Measurements from ENCODE around the gene USP14. TPM values are rescaled to one million over a fixed set of nuclear protein-coding genes. Genes with fewer than 3 reads are reported as not detected.

Gene USP14
- total RNA-seq, 1 experiment from 2014 or later: 56.1 TPM

- POLR2A ChIA-PET: no interaction called here
- H3K9ac ChIP-seq (ENCODE audit: low read length): no peak overlapping the region
- H3K27me3 ChIP-seq (ENCODE audit: insufficient read depth, low read length): no peaks in the 10 kb centered on the region
- H3K9me3 ChIP-seq (ENCODE audit: control insufficient read depth in 1 of 2, insufficient read depth in 1 of 2, low read depth in 1 of 2, low read length in 2 of 2): no peaks in the 10 kb centered on the region
- TF ChIP-seq CBX3 (IDR thresholded peaks at IDR 0.05; ENCODE audit: low read depth): no peak
- TF ChIP-seq SIN3A (IDR thresholded peaks at IDR 0.05; ENCODE audit: low read depth): no peak
- TF ChIP-seq, protein P1, sequence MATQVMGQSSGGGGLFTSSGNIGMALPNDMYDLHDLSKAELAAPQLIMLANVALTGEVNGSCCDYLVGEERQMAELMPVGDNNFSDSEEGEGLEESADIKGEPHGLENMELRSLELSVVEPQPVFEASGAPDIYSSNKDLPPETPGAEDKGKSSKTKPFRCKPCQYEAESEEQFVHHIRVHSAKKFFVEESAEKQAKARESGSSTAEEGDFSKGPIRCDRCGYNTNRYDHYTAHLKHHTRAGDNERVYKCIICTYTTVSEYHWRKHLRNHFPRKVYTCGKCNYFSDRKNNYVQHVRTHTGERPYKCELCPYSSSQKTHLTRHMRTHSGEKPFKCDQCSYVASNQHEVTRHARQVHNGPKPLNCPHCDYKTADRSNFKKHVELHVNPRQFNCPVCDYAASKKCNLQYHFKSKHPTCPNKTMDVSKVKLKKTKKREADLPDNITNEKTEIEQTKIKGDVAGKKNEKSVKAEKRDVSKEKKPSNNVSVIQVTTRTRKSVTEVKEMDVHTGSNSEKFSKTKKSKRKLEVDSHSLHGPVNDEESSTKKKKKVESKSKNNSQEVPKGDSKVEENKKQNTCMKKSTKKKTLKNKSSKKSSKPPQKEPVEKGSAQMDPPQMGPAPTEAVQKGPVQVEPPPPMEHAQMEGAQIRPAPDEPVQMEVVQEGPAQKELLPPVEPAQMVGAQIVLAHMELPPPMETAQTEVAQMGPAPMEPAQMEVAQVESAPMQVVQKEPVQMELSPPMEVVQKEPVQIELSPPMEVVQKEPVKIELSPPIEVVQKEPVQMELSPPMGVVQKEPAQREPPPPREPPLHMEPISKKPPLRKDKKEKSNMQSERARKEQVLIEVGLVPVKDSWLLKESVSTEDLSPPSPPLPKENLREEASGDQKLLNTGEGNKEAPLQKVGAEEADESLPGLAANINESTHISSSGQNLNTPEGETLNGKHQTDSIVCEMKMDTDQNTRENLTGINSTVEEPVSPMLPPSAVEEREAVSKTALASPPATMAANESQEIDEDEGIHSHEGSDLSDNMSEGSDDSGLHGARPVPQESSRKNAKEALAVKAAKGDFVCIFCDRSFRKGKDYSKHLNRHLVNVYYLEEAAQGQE (IDR thresholded peaks at IDR 0.05; ENCODE audit: low read depth): no peak
- no peak for TF ChIP-seq MAX (IDR thresholded peaks at IDR 0.05)
- TF ChIP-seq, protein P2, sequence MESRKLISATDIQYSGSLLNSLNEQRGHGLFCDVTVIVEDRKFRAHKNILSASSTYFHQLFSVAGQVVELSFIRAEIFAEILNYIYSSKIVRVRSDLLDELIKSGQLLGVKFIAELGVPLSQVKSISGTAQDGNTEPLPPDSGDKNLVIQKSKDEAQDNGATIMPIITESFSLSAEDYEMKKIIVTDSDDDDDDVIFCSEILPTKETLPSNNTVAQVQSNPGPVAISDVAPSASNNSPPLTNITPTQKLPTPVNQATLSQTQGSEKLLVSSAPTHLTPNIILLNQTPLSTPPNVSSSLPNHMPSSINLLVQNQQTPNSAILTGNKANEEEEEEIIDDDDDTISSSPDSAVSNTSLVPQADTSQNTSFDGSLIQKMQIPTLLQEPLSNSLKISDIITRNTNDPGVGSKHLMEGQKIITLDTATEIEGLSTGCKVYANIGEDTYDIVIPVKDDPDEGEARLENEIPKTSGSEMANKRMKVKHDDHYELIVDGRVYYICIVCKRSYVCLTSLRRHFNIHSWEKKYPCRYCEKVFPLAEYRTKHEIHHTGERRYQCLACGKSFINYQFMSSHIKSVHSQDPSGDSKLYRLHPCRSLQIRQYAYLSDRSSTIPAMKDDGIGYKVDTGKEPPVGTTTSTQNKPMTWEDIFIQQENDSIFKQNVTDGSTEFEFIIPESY (IDR thresholded peaks at IDR 0.05; ENCODE audit: extremely low read depth, insufficient replicate concordance, low read length): no peak
- TF ChIP-seq POLR2A (IDR thresholded peaks at IDR 0.05; ENCODE audit: borderline replicate concordance, extremely low read depth, insufficient read depth, insufficient read length): no peak
- no peak for TF ChIP-seq EZH2 (IDR thresholded peaks at IDR 0.05)
- no peak for TF ChIP-seq RAD21 (IDR thresholded peaks at IDR 0.05; ENCODE audit: low read depth)
- TF ChIP-seq POLR2AphosphoS5 (IDR thresholded peaks at IDR 0.05; ENCODE audit: low read depth, low read length): no peak
- no peak for TF ChIP-seq EZH2phosphoT487 (IDR thresholded peaks at IDR 0.05; ENCODE audit: borderline replicate concordance)
- TF ChIP-seq ELF1 (IDR thresholded peaks at IDR 0.05; ENCODE audit: borderline replicate concordance, low read depth): no peak
- TF ChIP-seq CTCF (IDR thresholded peaks at IDR 0.05 in 2 of 3, conservative IDR thresholded peaks at IDR 0.05 in 1 of 3; ENCODE audit: borderline replicate concordance in 1 of 3, insufficient read depth in 1 of 3, low read depth in 2 of 3, low read length in 2 of 3): no peak
- TF ChIP-seq ATF3 (IDR thresholded peaks at IDR 0.05): no peak
- TF ChIP-seq TCF7L2 (IDR thresholded peaks at IDR 0.05; ENCODE audit: borderline replicate concordance, extremely low read depth, insufficient read depth, insufficient read length): no peak
- no peak for TF ChIP-seq JUND (IDR thresholded peaks at IDR 0.05)
- peaks cover 2 to 4% of the 10 kb centered on the region in 2 experiments; a peak in 1 of 4 replicates for H3K36me3 ChIP-seq (ENCODE audit: control insufficient read depth in 1 of 2, insufficient read depth in 2 of 2, low read length in 2 of 2)
- DNase-seq (ENCODE audit: low read depth, low spot score) (no peak), ATAC-seq (no peak)
- H3K4me3 ChIP-seq (replicated peaks in 1 of 2; ENCODE audit: low read depth in 1 of 2, low read length in 2 of 2): no peak overlapping the region
- H4K20me1 ChIP-seq (ENCODE audit: insufficient read depth): no peaks in the 10 kb centered on the region
- no TSS peak for BruUV-seq (replicated peaks)
- H3K79me2 ChIP-seq (ENCODE audit: insufficient read depth, low read length): peaks cover 67% of the 10 kb centered on the region
- intact Hi-C loops (cut with micrococcal nuclease): no loop called here
- RAD21 ChIA-PET (ENCODE audit: low non-redundant PET in 1 of 2, low total read pairs in 2 of 2, uncharacterized antibody in 2 of 2, unreplicated experiment in 2 of 2): no interaction called here
- H3K9me2 ChIP-seq (ENCODE audit: insufficient read depth): no peaks in the 10 kb centered on the region
- CTCF ChIA-PET: no interaction called here
- H3K4me1 ChIP-seq (ENCODE audit: control insufficient read depth in 1 of 2, insufficient read depth in 2 of 2, low read length in 2 of 2): no peaks in the 10 kb centered on the region
- H3K27ac ChIP-seq (ENCODE audit: low read depth, low read length): no peak overlapping the region
- H2AFZ ChIP-seq (ENCODE audit: low read depth, low read length, poor library complexity, severe bottlenecking): no peak overlapping the region
- no peak overlapping the region for H3K4me2 ChIP-seq (ENCODE audit: low read length)
Observed at GRCh38 chr18:160831-161570, 2.6 kb downstream of the USP14 start.
